ENCODE data around the gene ID1.

Gene ID1

DNA sequence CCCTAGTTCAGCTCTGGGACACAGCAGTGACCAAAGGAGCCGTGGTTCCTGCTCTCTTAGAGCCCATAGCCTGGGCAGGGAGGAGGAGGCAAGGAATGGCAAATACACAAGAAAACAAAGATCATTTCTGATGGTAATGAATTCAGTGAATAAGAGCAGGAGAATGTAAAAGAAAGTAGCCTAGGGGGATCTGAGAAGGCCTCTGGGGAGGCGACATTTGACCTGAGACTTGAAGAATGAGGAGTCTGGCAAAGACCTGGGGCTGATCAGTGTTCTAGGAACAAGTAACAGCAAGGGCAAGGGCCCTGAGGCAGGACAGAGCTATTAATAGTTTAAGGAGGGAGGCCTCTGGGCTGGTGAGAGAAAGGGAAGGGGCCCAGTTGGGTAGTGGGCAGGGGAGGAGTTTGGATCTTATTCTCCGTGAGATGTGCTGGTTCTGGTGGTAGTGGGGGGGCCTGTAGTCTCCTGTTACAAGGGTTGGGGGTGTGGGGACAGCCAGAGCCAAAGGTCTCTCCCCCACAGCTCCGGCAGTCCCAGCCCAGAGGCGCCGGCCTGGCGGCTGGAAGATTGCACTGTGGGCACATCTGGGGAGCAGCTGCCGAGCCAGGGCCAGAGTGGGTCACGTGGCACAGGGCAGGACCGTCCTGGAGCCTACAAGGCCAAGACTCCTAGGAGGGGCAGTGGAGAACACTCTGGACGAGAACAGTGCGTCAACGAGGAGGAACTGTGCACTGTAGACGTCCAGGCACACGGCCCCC, 9.3 kb upstream of the ID1 start:
- H3K27ac ChIP-seq = peak overlapping the region; percentile 100
- TF ChIP-seq, protein P1, sequence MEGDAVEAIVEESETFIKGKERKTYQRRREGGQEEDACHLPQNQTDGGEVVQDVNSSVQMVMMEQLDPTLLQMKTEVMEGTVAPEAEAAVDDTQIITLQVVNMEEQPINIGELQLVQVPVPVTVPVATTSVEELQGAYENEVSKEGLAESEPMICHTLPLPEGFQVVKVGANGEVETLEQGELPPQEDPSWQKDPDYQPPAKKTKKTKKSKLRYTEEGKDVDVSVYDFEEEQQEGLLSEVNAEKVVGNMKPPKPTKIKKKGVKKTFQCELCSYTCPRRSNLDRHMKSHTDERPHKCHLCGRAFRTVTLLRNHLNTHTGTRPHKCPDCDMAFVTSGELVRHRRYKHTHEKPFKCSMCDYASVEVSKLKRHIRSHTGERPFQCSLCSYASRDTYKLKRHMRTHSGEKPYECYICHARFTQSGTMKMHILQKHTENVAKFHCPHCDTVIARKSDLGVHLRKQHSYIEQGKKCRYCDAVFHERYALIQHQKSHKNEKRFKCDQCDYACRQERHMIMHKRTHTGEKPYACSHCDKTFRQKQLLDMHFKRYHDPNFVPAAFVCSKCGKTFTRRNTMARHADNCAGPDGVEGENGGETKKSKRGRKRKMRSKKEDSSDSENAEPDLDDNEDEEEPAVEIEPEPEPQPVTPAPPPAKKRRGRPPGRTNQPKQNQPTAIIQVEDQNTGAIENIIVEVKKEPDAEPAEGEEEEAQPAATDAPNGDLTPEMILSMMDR (IDR thresholded peaks at IDR 0.05) = no peak
- TF ChIP-seq ZFX (IDR thresholded peaks at IDR 0.05; ENCODE audit: borderline replicate concordance) = no peak

DNA sequence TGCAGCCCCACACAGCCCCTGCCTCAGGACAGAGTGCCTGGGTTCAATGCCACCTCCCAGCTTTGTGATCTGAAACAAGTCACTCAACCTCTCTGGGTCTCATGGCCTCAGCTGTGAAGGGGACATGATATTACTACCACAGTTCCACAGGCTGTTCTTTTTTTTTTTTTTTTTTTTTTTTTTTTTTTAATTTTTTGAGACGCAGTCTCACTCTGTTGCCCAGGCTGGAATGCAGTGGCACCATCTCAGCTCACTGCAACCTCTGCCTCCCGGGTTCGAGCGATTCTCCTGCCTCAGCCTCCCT, 8.7 kb upstream of the ID1 start:
- H3K27ac ChIP-seq = peak overlapping the region; percentile 100

DNA sequence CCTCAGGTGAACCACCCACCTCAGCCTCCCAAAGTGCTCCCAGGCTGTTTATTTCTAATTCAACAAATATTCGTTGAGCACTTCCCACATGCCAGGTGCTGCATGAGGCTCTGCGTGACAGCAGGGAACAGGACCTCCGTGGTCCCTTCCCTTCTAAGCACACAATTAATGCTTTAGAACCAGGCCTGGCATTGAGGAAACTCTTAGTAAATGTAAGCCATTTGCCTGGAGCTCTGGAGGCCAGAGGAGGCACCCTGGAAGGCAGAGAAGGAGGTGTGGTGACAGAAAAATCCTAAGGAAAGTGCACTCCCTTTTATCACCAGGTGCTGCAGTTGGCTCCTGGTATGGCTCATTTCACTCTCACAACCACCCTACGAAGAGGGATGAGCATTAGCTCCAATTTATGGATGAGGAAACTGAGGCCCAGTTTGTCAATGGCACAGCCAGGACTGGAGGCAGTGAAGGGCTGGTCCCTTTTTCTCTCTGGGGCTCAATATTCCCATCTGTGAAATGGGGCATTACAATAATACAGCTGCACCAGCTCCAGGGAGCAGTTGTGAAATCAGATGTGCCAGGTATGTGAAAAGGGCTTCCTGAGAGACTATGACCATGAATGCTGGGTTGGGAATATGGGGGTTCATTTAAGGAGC, 8.1 kb upstream of the ID1 start:
- TF ChIP-seq, protein P1 (IDR thresholded peaks at IDR 0.05) = no peak
- no peak for TF ChIP-seq ZFX (IDR thresholded peaks at IDR 0.05; ENCODE audit: borderline replicate concordance)
- peak overlapping the region; percentile 100 for H3K27ac ChIP-seq

DNA sequence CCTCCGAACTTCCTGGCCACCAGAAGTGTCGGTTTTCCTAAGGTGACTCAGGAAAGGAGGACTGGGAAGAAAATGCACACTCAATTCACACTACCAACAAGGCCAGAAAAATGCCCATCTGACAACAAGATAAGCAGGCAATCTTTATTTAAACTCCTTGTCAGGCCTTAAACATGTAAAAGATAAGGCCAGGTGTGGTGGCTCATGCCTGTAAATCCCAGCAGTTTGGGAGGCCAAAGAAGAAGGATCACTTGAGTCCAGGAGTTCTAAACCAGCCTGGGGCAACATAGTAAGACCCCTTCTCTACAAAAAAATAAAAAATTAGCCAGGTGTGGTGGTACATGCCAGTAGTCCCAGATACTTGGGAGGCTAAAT, 7.6 kb upstream of the ID1 start:
- peak overlapping the region; percentile 100 for H3K27ac ChIP-seq
- TF ChIP-seq, protein P1 (IDR thresholded peaks at IDR 0.05) = no peak
- TF ChIP-seq ZFX (IDR thresholded peaks at IDR 0.05; ENCODE audit: borderline replicate concordance) = no peak

DNA sequence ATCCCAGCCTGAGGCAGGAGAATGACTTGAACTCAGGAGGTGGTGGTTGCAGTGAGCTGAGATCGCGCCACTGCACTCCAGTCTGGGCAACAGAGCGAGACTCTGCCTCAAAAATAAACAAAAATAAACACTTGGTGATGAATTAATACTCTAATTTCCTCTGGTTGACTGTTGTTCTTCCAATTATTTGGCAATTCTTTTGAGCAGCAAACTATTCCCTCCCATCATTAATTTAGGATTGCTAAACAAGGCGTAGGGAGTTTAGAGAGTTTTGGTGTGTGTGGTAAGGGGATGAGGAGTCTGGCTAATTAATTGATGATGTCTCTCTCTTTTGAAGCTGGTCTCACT, 2.7 kb upstream of the ID1 start:
- H3K27ac ChIP-seq = peak overlapping the region; percentile 100
- TF ChIP-seq, protein P1 (IDR thresholded peaks at IDR 0.05) = no peak
- TF ChIP-seq ZFX (IDR thresholded peaks at IDR 0.05; ENCODE audit: borderline replicate concordance) = no peak

DNA sequence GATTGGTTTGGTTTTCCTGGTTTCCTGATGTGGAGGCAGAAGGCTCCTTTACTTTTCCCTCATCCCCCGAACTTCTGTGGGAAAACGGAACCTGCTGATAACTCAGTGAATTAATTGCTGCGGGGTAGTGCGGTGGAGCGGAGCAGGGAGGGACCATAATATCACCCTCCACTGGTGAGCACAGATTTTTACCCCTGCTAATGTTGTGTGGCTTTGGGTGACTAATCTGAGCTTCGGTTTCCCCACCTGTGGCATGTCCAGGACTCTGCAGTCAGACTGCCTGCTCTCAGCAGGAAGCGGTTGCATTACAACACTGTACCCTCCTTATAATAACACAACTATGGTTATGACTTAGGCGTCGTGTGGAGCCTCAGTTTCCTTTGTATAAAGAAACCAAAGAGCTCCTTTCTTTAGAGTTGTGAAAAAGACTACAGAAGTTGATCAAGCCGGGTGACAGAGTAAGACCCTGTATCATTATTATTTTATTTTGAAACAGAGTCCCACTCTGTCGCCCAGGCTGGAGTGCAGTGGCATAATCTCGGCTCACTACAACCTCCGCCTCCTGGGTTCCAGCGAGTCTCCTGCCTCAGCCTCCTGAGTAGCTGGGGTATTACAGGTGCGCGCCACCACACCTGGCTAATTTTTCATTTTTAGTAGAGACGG, 2.2 kb upstream of the ID1 start:
- peak overlapping the region; percentile 100 for H3K27ac ChIP-seq
- TF ChIP-seq ZFX (IDR thresholded peaks at IDR 0.05; ENCODE audit: borderline replicate concordance) = no peak
- TF ChIP-seq, protein P1 (IDR thresholded peaks at IDR 0.05) = no peak

DNA sequence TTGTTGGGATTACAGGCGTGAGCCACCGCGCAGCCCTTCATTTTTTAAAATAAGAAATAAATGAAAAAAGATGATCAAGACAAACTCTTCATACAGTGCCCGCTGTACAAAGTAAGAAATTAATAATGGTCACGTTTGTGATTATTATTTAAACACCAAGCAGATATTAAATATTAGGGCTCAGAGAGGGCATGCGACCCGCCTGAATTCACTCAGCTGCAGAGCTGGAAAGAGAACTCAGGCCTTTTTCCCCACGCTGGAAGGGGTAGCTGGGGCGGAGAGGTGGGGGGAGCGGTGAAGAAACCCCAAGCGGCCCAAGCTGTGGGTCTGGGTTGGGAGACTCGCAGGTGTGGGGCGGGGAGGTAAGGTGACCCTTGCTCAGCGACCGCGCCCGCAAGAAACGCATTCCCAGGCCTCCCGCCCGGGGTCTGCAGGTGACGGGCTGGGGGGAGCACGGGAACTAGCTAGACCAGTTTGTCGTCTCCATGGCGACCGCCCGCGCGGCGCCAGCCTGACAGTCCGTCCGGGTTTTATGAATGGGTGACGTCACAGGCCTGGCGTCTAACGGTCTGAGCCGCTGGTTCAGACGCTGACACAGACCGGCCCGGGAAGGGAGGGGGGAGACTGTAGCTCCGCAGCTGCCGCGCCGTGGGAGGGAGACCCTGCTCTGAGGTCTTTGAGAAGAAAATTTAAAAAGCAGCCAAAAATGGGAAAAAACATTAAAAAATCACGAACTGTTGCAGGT, 1.1 kb upstream of the ID1 start:
- H3K27ac ChIP-seq = peak overlapping the region; percentile 100
- no peak for TF ChIP-seq ZFX (IDR thresholded peaks at IDR 0.05; ENCODE audit: borderline replicate concordance)
- TF ChIP-seq, protein P1 (IDR thresholded peaks at IDR 0.05) = no peak
